Activated naive CD8-positive, alpha-beta T cell treated with anti-CD3 and anti-CD28 coated beads, Interleukin-2, amount 50 U/mL, for 16 hours (primary cell): ENCODE results near the gene PLD4.

Experiments used
- DNase-seq: peaks from one replicate; pipeline ENCODE4 v3.0.0-alpha.2; 2020; ENCODE audit warnings: low read depth, low spot score

The PLD4 gene

GRCh38 chr14:104956290-104956890, 31.7 kb downstream of the PLD4 start:
- no peak for DNase-seq

DNA sequence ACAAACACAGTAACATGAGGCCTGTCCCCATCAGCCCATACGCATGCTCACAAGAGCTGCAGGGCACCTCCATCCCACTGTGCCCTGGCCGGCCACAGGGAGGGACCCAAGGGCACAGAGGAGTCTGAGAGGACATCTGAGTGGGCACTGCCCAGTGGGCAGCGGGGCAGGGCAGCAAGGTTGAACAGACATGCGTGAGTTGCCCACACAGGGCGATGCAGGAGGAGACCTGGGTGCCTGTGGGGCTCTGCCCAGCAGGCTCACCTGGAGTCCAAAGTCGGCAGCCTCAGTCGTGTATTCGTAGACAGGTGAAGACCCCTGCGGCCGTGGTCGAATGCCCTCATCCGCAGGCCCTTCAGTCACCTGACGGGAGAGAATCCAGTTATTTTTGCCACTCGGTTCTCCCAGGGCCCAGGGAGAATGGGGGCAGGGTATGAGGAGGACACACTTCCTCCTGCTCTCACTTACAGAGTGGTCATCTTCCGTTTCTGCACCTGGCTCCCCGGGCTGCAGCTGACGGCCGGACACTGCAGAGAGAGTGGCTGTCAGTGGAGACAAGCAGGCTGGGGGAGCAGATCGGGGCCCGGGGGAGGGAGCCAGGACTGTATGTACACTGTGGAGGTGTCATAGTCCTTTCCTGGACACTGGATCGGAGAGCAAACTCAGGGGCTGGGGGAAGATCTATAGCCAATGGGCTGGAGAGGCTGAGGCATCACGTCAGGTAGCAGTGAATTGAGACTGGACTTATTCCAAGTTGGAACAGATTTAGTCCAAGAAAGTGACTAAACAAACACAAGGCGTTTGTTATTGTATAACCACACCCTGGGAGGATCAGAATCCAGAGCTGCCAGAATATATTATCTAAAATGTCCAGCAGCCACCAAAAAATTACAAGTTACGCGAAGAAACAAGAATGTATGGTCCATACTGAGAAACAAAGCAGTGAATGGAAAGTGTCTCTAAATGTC, 32.8 kb downstream of the PLD4 start:
- DNase-seq: no peak

DNA sequence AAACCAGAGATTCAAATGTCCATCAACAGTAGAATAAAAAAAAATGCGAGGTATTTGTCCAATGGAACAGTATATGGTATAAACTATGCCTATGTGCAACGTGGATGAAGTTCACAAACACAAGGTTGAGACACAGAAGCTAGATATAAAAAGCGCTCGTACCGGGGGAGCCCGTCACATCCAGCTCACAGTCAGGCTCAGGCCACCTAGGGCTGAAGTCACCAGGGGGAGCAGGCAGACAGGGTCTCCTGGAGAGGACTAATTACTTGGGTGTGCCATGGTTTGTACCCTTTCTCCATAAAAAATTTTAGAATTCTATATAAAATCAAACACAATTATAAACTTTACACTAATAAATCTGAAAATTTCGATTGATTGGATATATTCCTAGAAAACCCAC, 39.9 kb downstream of the PLD4 start:
- DNase-seq: no peak

GRCh38 chr14:104965561-104966231, 41.0 kb downstream of the PLD4 start:
- DNase-seq: no peak

- no peak for DNase-seq
Observed at GRCh38 chr14:104966261-104966865, 41.7 kb downstream of the PLD4 start.

- no peak for DNase-seq
Observed at GRCh38 chr14:104966981-104967385, 42.3 kb downstream of the PLD4 start.

- no peak for DNase-seq
Observed at GRCh38 chr14:104967386-104968152, 42.9 kb downstream of the PLD4 start.

- DNase-seq: no peak
Observed at GRCh38 chr14:104968153-104968527, 43.5 kb downstream of the PLD4 start.

DNA sequence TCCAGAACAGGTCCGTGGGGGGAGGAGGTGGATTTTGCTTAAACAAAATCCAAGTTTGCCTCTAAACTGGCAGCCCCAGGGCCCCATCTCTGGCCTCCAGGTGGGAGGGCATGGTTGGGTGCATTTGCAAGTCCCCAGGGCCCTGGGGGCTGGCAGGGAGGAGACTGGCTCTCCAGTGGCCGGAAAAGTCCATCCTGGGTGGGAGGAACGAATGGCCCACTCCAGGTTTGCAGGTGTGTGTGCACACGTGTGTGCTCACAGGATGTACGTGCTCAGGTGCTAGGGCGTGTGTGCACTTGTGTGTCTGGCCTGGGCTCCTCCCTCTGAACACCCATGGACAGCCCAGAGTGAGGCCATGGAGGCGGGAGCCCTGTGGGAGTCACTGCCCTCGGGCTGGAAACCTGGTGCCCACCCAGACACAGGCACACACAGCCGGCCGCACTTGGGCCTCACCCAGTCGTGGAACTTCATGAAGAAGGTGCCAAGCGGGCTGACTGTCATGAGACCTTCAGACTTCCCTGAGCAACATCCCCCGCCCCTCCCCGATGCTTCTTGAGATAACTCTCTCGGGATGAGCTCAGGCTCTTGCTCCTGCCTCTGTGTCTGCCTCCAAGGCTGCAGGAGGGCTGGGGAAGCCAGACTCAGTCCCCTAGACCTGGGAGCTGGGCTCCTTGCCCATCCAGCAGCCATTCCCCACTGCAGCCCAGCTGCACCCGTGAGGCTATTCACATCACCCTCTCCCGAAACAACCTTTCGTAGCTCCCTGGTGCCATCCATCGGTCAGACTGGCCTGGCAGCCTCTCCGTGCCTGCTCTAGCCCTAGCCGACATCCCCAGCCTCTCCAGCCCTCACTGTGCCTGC, 44.1 kb downstream of the PLD4 start:
- no peak for DNase-seq

DNA sequence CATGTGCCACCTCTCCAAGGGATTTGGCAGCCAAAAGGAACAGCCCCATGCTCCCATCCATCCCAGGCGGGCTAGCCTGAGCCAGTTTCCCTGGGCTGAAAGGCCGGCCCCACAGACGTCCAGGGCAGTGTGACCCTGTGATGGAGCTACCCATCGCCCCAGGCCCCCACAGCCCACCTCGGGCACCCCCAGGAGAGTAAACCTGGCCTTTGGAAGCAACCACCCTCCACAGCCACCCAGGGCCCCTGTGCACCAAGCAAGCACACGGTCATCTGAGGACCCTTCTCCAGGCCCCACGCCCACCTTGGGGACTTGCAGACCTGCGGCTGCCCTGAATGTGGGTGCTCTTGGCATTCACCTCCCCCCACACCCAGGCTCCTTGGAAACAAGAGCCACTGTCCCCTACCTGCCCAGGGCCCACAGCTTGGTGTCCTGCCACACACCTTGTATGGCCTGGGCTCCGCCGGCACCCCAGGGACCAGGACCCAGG, 45.1 kb downstream of the PLD4 start:
- no peak for DNase-seq

DNA sequence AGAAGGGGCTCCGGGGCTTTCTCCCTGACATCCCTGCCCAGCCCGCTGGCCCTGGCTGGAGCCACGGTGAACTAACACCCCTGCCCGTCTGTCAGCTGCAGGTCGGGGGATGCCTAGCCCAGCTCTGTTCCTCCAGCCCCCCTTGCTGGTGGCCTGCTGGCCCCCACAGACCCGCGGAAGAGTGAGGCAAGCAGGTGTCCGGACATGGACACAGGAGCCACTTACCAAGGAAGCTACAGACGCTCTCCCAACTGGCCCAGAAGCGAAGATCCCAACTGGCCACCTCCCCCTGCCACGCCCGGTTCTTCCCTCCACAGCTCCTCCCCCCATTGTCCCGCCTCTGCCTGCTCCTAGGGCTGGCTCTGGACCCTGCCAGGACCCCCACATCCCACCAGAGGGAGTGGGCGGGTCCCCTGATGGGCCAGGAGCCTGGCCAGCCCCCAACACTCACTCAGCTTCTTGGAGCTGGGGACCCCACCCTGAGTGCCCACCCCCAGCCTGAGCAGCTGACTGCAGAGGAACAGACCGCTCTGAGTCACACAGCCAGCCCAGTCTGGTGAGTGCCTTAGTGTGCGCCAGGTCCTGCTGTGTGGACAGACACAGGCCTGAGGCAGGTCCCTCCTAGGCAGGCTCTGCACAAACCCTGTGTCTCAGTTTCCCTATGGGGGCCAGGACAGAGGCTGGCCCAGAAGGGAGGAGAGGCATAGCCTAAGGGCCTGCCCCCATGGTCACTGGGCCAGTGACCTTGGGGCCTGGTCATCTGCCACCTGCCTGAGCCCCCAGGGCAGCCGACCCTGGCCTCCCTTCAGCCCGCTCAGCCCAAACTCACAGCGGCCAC, 45.8 kb downstream of the PLD4 start:
- DNase-seq: no peak

DNA sequence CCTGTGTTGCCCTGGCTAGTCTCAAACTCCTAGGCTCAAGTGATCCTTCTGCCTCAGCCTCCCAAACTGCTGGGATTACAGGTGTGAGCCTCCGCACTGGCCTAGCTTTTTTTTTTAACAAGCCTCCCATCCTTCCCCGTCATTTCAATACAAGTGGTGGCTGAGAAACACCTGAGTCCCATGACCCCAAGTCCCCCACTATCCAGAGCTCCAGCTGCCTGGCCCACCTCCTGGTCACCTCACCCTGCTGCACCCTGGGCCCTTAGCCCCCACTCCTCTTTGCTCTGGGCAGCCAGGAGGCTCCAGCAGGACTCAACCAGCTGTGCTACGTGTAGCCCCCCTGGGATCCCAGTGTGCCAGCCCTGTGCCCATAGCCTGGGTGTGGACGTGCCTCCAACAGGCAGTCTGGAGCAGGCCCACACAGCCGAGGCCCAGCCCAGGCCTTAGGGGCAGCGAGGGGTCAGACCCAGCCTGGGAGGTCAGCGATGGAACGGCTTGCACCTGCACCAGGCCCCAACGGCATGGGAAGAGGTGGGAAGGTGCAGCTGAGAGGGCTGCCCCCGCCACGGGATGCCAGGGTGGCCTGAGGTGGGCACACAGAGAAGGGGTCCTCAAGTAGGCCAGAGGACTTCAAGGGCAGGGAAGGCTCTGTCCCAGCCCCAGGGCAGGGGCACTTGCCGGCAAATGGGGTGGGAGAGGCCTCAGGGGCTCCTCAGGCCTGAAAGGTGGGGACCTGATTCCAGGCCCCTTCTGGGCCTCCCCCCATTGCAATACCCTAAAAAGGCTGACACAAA, 47.0 kb downstream of the PLD4 start:
- no peak for DNase-seq

- no peak for DNase-seq
Observed at GRCh38 chr14:104972301-104973134, 47.8 kb downstream of the PLD4 start.

- DNase-seq: no peak
Observed at GRCh38 chr14:104973135-104973384, 48.4 kb downstream of the PLD4 start.

- no peak for DNase-seq
Observed at GRCh38 chr14:104973385-104974145, 48.9 kb downstream of the PLD4 start.

- DNase-seq: no peak
Observed at GRCh38 chr14:104974146-104974541, 49.5 kb downstream of the PLD4 start.
